Medulla oblongata (tissue), 1 donor: ENCODE results near the gene UNC13B.
A peak's percentile ranks its signal among the peaks of the same experiment; 100 is the strongest.

ENCODE experiments used
- DNase-seq: peaks from one replicate; pipeline ENCODE4 v3.0.0-alpha.2; 2015; ENCODE audit errors: extremely low spot score

UNC13B gene

DNA sequence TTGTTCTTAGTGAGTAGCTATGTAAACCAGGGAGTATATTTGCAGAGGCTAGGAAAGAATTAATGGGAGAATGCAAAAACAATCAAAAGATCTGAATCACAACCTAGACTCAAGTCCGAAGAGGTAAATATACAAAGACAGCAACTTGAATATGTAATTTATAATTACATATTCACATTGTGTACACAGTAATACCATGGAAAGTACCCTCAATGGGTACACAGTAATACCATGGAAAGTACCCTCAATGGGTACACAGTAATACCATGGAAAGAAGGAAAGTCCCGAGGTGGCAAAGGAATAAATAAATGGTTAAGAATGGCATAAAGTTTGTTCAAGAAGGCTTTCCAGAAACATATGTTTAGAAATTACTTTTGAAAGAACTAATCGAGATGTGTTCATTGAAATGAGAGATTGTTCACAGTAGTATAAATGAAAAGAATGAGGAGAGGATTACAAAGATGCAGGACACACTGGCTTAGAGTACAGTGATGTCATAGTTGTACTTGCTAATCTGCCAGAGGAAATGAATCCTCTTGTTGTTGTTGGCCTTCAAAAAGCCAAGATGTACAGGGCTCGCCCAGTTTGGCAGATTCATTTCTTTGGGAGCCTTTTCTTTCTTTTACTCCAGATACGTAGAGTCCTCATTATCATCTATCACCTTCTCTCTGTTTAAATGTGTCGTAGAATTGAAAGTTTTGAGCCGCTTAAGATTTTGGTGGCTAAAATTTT is 116.0 kb downstream of the UNC13B start:
- DNase-seq, result peak; percentile 68

DNA sequence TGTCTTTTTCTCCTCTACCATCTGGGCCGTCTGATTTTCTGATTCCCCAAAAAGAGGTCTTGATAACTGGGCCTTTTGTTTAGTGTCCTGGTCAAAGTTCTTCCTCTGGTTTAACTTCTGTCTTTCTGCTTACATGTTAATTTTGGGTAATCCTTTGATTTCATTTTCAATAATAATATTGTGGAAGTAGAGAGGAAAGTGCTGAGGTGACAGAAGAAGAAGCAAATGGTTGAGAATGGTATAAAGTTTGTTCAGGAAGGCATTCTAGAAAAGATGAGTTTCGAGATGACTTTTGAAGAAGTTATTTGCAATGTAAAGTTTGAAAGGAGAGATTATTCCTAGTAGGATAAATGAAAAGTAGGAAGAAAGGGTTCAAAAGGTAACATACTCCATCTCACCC is 118.1 kb downstream of the UNC13B start:
- DNase-seq, result no peak

DNA sequence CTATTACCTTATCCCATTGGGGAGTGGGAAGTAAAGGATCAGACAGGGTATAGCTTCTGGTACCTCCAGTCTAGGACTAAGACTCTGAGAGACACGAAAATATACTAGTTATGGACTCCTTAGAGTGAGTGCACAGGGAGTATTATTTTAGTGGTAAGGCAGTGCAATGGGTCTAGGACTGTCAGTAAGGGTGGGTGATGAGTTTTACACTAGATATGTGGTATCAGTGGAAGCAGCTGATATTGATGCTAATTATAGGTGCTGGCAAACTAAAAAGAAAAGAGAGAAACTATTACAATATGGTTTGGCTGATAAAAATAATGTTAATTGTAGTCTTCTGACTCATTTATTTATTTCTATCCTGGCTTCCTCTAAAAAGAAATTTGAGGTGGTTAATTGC is 118.6 kb downstream of the UNC13B start:
- DNase-seq, result no peak

DNA sequence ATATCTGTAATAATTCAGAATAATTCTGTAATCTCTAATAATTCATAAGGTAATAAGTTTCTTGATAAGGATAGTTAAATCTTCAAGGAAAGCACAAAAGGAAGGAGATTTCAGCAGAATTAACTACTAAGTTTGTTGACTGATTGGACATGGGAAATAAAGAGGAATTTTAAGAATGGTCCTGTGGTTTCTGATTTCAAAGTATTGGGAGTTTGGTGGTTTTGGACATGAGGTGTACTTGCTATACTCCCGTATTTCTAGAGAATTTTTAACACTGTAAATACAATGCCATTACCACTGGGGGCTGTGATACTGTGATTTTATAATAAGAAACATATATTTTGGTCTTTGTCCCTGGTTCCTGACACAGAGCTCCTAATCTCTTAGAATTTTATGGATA is 123.9 kb downstream of the UNC13B start:
- no peak for DNase-seq

DNA sequence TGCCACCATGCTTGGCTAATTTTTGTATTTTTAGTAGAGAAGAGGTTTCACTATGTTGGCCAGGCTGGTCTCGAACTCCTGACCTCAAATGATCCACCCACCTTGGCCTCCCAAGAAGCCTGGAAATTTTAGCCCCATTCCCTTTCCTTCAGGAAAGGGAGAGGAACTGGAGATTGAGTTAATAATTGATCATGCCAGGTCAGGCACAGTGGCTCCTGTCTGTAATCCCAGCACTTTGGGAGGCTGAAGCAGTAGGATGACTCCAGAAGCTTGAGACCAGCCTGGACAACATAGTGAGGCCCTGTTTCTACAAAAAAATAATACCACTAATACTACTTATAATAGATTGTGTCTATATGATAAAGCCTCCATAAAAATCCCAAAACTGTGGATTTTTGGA is 124.6 kb downstream of the UNC13B start:
- no peak for DNase-seq

DNA sequence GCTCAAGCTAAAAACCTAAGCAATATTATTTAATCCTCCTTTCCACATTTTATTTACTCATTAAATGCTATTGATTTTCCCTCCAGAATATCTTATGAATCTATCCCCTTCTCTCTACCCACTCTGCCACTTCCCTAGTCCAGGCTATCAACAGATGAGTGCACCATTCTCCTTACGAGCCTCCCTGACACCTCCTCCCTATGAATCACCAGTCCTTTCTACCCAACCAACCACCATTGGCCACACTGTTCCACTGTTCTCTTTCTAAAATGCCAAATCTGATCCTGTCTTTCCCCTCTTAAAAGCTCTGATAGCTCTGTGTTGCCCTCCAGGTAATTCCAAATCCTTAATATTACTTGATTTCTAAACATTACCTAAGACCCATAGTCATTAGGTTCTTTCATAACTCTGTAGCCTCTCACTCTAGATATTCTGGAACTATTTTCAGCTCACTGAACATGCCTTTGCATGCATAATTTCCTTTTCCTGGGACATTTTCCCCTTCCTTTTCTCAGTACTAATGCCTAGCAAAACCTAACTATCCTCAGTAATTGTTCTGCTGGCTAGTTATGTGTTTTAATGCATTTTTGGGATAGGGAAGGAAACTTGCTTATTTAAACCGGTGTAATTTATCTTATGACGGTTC is 126.3 kb downstream of the UNC13B start:
- no peak for DNase-seq

DNA sequence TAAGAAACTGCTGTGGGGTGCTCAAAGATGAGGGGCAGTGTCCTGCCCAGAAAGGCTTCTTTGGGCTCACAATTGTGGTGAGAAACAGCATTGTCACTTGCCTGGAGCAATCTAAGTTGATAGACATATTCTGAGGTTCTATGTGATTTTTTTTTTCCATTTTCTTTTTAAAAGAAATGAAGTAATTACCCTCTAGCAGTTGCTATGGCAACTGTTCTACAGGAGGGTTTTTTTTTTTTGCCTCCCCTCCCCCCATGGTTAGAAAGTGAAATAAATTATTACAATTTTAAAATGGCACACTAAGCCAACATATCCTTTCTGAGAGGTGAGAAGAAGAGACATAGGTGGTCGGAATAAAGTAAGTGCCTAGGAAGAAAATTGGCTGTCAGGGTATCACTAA is 127.0 kb downstream of the UNC13B start:
- no peak for DNase-seq

DNA sequence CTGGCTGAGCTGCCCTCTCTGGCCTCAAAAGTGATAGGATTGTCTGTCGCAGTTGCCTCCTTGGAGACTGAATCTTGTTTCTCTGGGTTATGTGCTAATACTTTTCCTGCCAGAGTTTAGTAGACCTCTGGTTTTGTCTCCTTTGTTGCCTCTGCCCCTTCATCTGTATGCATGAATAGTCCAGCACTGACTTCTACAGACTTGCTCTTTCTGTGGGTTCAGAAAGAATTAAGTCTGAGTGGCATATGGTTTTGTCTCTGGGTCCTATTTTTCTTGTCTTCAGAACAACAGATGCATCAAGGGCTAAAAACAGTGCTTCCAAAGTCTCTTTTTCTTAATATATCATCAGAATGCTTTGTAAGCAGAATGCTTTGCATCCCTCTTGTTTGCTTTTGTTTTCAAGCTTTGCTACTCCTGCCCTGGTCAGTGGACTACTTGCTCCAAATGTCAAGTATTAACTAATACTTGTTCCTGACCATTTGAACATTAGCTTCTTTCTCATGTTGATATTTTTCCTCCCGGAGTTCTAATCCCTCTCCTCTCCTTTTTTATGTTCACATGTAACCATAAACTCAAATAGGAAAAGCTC is 131.7 kb downstream of the UNC13B start:
- DNase-seq, result peak; percentile 33

DNA sequence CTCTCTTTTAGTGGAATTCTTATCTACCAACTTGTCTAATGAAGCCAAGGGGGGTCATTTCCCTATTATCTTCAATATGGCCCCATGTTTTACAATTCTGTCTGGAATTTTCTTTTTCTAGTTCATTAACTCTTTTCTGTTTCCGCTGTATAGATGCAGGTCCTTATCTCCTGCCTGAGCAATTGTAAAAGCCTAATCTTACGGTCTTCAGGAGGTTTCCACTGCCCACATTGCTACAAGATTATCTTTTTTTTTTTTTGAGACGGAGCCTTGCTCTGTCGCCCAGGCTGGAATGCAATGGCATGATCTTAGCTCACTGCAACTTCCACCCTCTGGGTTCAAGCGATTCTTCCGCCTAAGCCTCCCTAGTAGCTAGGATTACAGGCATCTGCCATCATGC is 132.3 kb downstream of the UNC13B start:
- DNase-seq, result no peak

DNA sequence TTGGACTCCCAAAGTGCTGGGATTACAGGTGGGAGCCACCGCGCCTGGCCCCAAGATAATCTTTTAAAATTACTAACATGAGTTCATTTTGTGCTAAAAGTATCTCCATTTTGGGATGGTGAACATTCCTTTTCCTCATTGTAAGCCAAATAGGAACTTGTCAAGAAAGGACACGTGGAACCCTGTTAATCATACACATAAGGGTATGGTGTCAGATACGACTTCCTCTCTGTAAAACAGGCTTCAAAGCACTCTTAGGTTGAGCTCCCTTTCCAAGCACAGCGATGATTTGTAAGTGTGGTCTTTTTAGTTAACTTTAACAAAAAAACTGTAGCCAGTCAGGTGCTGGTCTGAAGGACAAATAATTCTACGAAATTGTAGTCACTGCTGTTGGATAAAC is 132.7 kb downstream of the UNC13B start:
- no peak for DNase-seq

DNA sequence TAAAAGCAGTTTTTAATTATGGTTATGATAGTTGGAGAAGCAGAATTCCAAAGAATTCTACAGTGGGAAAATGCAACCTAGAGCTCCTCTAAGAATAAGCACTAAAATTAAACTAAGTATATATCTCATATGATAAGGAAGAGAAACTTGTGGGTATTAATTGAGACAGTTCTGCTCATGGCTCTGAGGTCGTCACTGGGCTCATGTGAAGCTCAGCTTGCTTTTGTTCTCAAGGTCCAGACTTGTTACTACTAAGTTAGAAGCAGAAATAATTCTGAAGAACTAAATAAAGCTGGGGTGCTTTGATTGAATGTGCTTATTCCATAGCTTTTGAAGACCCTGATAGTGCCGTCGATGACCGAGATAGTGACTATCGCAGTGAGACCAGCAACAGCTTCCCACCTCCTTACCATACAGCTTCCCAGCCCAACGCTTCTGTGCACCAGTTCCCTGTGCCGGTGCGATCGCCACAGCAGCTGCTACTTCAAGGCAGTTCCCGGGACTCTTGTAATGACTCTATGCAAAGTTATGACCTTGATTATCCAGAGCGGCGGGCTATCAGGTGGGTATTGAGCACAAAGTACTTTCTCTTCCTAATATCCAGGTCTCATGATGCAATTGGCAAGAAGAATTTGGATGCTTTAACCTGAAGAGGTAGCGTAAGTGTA is 133.7 kb downstream of the UNC13B start:
- DNase-seq, result no peak

DNA sequence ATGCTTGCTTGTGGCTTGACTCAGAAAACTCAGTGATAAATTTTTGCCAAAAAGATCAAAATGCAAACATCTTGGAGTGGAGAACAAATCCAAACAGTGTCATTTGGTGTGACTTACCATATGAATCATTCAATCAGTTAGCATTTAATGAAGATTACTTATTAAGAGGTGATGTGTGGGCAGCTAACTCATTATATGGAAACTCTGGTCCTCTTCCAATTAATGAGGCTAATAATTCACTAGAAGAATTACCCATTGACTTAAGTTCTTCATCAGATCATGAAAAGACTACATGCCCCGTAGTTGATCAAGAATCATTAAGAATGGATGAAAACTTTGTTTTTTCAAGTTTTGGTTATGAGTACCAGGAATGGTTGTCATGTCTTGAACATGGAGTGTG is 141.8 kb downstream of the UNC13B start:
- DNase-seq, result no peak

DNA sequence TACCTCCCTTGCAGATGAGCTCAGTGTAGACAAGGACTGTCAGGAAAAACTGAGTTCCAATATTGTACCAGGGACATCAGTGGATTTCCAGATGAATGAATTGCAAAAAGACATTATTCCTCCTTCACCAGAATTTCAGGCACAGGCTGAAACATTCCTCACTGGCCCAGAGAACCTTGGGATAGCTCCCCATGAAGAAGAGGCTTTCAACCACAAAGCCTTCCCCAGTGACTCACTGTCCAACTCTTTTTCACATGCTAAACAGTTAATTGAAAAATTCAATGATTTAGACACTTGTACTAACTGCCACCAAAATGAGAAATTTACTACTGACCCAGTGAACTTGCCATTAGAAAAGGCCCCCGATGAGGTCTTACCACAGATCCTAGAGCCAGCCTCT is 144.5 kb downstream of the UNC13B start:
- no peak for DNase-seq

DNA sequence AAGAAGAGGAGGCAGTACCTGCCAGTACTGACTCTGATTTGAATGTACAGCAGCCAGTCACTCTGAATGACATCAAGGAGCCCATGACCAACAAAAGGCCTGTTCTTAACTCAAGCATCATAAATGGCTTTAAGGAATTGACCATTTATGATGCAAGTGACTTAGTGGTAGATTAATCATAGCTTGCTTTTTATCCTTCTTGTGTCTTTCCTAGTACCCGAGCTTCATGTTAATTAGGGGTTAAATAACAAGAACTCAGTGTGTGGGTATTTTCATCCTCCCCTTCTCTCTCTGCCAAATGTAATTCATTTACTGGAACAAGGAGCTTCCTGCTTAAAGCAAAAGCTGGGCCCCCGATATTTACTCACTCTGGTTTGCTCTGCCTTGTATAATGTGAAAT is 146.5 kb downstream of the UNC13B start:
- DNase-seq, result no peak

DNA sequence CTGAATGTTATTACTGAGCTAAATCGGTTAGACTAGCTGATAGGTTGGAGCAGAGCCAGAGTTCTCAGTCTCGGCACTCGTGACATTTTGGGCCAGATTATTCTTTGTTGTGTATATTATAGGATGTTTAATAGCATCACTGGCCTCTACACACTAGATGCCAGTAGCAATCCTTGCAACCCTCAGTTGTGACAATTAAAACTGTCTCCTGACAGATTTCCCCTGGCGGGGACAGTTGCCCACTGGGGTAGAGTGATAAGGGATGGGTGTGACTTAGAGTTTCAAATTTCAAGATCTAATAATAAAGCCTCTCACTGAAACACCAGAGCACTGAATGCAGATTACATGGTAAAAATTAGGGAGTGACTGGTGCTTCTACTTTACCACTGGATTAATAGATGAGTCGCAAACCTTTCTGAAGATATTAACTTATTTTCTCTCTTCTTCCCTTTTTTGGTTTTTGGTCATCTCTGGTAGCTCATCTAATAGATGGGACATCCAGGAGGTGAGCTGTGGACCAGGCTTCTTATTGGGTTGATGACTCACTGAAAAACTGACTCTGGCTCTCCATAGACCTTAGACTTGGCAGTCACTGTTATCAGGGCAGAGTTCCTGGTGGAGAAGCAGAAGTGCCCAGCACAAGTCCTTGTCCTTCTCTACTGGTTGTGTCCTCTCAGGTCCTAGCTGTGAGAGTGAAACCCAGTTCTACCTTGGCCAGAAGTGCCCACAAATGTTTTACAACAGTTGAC is 150.3 kb downstream of the UNC13B start:
- no peak for DNase-seq

DNA sequence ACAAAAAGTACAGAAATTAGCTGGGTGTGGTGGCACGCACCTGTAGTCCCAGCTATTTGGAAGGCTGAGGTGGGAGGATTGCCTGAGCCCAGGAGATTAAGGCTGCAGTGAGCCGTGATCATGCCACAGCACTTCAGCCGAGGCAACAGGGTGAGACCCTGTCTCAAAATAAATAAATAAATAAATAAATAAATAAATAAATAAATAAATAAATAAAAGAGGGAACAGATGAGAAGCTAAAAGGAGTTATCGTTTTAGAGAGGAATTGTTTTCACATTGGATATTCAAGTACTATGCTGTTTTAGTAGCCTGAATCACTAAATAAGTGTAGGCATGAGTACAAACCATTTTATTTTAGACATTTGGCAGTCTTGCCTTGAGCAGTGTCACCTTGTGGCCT is 151.7 kb downstream of the UNC13B start:
- DNase-seq, result no peak

DNA sequence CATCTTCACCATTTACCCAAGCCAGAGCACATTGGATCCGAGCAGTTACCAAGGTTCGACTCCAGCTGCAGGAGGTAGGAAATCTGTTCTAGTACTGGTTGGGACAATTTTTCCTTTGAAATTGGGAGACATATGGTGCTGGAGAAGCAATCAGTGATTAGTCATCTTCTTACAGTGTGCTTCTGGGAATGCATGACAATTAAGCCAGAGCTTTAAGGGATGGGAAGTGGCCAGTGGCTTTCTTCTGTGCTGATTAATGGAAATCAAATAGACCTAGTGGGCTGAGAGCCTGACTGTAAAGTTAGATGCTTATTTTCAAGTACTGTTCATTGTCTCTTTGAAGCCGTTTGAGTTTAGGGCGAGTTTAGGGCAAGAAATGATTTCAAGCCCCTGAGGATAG is 152.1 kb downstream of the UNC13B start:
- no peak for DNase-seq

DNA sequence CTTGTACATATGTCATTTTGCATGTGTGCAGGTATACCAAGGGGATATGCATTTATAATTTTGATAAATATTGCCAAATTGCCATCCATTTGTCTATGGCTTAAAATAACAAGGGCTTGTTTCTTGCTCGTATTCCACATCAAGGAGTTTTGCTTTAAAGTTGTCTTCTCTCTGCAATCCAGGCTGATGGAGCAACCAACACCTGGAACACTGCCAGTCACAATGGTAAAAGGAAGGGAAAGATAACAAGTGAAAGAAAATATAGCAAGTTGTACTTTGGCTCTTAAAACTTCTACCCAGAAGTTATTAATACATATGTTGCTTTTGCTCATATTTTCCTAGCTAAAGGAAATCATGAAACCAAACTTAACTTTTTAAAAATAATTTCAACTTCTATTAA is 156.9 kb downstream of the UNC13B start:
- DNase-seq, result no peak

DNA sequence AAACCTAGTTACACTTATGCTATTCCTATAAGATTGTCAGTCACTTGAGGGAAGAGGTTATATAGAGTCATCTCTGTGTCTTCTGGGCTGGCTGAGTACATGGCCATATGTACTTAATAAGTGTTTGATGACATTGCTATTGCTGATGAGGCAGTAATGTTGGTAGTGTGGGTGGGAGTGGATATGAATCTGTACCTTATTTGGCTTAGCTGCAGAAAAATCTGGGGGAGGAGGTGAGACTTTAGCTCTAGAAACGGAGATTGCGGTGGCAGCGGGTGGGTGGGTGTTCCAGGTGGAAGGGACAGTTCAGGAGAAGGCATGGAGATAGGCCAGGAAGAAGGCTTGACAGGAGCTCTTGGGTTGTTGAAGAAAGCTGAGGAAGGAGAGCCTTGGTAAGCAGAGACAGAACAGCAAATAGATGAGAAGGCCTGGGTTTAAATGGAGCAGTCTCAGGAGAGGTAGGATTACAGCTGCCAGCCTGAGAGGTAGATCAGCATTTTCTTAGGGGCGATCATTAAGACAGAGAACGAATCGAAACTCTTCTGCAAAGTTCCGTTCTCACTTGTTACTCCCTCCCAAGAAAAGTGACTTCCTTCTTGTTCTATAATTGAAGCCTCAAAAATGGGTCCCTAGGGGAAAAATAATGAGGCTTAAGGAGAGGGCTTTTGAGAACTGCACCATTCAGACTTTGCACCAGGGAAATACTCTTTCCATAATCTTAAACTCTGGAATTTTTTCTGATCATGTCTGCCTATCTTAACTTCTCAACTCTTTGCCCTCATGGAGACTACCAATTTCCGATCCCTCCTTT is 160.5 kb downstream of the UNC13B start:
- no peak for DNase-seq

DNA sequence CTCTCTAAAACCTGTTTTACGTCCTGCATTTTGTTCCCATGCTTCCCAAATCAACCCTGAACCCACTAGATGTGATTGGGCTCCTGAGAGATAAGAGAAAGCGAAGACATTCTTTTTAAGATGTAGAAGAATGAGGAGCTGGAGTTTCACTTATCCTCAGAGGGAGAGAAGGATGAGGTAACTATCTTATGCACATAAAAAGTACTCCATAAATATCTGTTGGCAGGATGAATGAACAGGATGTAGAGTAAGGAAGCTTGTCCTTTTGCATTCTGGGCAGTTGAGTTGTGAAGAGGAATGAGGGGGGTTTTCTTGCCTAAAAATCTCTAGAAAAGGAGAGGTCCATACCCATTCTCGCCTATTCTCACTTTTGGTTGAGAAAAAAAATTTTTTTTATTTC is 163.2 kb downstream of the UNC13B start:
- no peak for DNase-seq

DNA sequence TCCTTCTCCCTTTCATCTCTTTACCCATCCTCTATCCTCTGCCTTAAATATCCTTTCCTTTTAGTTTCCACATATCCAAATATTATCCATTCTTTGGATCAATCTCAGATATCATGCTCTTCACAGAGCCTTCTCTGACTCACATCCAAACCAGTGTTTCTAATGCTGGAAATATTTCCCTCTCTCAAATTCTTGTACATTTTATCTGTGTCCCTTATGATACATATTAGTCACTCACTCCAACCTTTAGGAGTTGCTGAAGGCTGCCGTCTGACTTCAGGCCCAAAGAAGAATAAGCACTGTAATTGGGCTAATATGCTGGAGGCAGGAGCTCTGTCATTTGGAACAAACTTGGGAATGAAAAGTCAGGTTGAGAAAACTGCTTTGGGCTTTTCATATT is 171.7 kb downstream of the UNC13B start:
- DNase-seq, result no peak
